Measurements from ENCODE around the gene PWP1.

DNA sequence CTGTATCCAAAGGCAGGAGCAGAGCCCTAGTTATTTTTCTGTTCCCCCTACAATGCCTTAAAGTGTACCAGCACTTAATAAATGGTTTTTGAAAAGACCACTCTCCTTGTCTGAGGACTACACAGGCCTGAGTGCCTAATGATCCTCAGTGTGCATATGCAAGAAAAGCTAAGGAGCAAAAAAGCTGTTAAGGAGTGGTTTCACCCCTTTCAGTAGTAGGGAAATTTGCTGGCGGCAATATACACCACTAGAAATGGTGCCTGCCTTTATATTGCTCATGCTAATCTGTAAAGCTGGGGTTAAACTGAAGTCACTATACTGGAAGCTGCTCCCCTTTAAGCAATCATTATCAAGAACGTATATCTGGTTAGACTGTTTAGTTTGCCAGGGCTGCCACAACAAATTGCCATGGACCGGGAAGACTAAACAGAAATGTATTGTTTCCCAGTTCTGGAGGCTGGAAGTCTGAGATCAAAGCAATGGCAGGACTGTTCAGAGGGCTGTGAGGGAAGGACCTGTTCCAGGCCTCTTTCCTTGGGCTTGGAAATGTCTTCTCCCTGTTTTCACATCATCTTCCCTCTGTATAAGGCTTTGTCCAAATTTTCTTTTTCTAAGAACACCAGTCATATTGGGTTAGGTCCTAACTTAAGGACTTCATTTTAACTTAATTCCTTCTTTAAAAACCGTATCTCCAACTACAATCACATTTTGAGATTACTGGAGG, 45.2 kb downstream of the PWP1 start:
- no peak for TF ChIP-seq POLR2AphosphoS5 (IDR thresholded peaks at IDR 0.05; ENCODE audit: low read depth, low read length)
- no peak for TF ChIP-seq TAF1 (IDR thresholded peaks at IDR 0.05; ENCODE audit: borderline replicate concordance, low read depth, low read length)
- no peak for TF ChIP-seq POLR2A (IDR thresholded peaks at IDR 0.05; ENCODE audit: low read depth, low read length)

All from GM12892 (cell line).